Measurements from ENCODE around the gene MTMR12. TPM values are rescaled to one million over a fixed set of nuclear protein-coding genes. Genes with fewer than 3 reads are reported as not detected.

Gene MTMR12
- total and polyA plus RNA-seq, 2 of the 4 experiments (the other 2 are of a cell fraction): 11.1 to 21.3 TPM

DNA sequence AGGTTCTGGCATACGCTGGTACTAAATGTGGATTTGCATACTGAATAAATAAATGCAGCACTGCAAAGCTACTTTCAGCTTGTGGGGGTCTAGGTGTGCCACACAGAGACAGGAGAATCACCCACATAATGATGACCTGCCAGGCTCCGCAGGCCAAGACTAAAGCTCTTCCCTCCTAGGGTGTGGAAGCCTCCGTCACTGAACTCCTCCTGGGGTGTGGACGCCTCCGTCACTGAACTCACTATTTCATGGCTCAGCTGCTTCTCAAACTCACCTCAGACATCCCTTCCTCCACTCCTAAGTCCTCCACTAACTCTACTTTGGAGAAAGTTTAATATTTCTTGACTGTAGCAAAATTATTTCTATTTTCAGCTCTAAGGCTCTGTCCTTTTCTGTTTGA, 73.4 kb downstream of the MTMR12 start:
- ChIA-PET POLR2A (ENCODE audit: unreplicated experiment) (no interaction called here), CTCF (no interaction called here)
- Histone ChIP-seq H4K5ac (ENCODE audit: low read depth, low read length) (no peak overlapping the region), H3K9me3 (ENCODE audit: control insufficient read depth, insufficient read depth, low read length) (no peaks in the 10 kb centered on the region), H3K4me2 (ENCODE audit: low read depth, low read length) (no peak overlapping the region), H3K4me3 (ENCODE audit: insufficient read depth, low read depth, low read length) (no peak overlapping the region), H2BK20ac (ENCODE audit: low read depth, low read length) (no peak overlapping the region), H3K27me3 (ENCODE audit: control insufficient read depth, insufficient read depth, low read length) (no peaks in the 10 kb centered on the region), H3K36me3 (ENCODE audit: control insufficient read depth, insufficient read depth, low read length) (peaks cover 26% of the 10 kb centered on the region), H3K9ac (ENCODE audit: low read depth, low read length) (no peak overlapping the region), H3K56ac (ENCODE audit: extremely low read depth, insufficient read depth, low read length) (no peak overlapping the region), H2BK15ac (ENCODE audit: low read depth, low read length) (no peak overlapping the region), H4K20me1 (ENCODE audit: insufficient read depth, low read length) (no peaks in the 10 kb centered on the region), H3K23ac (ENCODE audit: low read depth, low read length) (no peak overlapping the region), H4K91ac (ENCODE audit: insufficient read depth, low read depth, low read length) (no peak overlapping the region), H3K18ac (ENCODE audit: low read depth, low read length) (no peak overlapping the region), H2AK5ac (ENCODE audit: low read depth, low read length) (no peak overlapping the region), H3K27ac (ENCODE audit: insufficient read depth, low read length) (no peak overlapping the region), H2BK5ac (ENCODE audit: low read depth, low read length, poor library complexity, severe bottlenecking) (no peak overlapping the region), H3K79me1 (ENCODE audit: low read depth in 1 of 2, low read length in 2 of 2) (no peaks in the 10 kb centered on the region), H2AFZ (replicated peaks; ENCODE audit: low read length, poor library complexity) (no peak overlapping the region), H4K8ac (ENCODE audit: low read depth in 2 of 2, low read length in 2 of 2) (no peak overlapping the region), H3K9me1 (ENCODE audit: insufficient read depth, low read length) (no peaks in the 10 kb centered on the region), H3K4ac (ENCODE audit: low read depth, low read length) (no peak overlapping the region), H2AK9ac (replicated peaks; ENCODE audit: low read depth, low read length, poor library complexity) (no peak overlapping the region), H3K4me1 (ENCODE audit: control insufficient read depth, insufficient read depth, low read length) (no peaks in the 10 kb centered on the region), H3K14ac (replicated peaks; ENCODE audit: low read depth, low read length) (no peak overlapping the region), H2BK120ac (ENCODE audit: low read depth, low read length) (no peak overlapping the region)
- WGBS, 2 experiments (ENCODE audit: extremely low coverage in 2 of 2, insufficient read length in 1 of 2): no CpG with 5 or more reads among the region's 5 CpGs
- no peak for DNase-seq
- ATAC-seq (ENCODE audit: low read depth): no peak
- BruUV-seq (replicated peaks): no TSS peak
- dilution Hi-C loops (cut with HindIII; ENCODE audit: low sequenced_read_pairs, unreplicated experiment): no loop called here
- TF ChIP-seq BHLHE40 (IDR thresholded peaks at IDR 0.05; ENCODE audit: low read depth, low read length): no peak
- no peak for TF ChIP-seq NFE2L2 (IDR thresholded peaks at IDR 0.05; ENCODE audit: low read depth, low read length)
- no peak for TF ChIP-seq RCOR1 (IDR thresholded peaks at IDR 0.05; ENCODE audit: insufficient replicate concordance, low read length)
- no peak for TF ChIP-seq MAZ (IDR thresholded peaks at IDR 0.05; ENCODE audit: borderline replicate concordance, low read depth, low read length)
- TF ChIP-seq POLR2A (IDR thresholded peaks at IDR 0.05; ENCODE audit: low read depth, low read length): no peak
- no peak for TF ChIP-seq RFX5 (IDR thresholded peaks at IDR 0.05; ENCODE audit: low read depth, low read length)
- no peak for TF ChIP-seq CEBPB (IDR thresholded peaks at IDR 0.05; ENCODE audit: low read depth, low read length)
- TF ChIP-seq FOS (IDR thresholded peaks at IDR 0.05; ENCODE audit: low read depth, low read length): no peak
- TF ChIP-seq CTCF (conservative IDR thresholded peaks at IDR 0.05; ENCODE audit: low read depth, low read length): no peak
- TF ChIP-seq RAD21 (IDR thresholded peaks at IDR 0.05; ENCODE audit: low read length): no peak
- no peak for TF ChIP-seq SMC3 (IDR thresholded peaks at IDR 0.05; ENCODE audit: low read depth, low read length)
- TF ChIP-seq, protein P1, sequence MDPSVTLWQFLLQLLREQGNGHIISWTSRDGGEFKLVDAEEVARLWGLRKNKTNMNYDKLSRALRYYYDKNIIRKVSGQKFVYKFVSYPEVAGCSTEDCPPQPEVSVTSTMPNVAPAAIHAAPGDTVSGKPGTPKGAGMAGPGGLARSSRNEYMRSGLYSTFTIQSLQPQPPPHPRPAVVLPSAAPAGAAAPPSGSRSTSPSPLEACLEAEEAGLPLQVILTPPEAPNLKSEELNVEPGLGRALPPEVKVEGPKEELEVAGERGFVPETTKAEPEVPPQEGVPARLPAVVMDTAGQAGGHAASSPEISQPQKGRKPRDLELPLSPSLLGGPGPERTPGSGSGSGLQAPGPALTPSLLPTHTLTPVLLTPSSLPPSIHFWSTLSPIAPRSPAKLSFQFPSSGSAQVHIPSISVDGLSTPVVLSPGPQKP (IDR thresholded peaks at IDR 0.05; ENCODE audit: borderline replicate concordance, low read depth, low read length): no peak
- no peak for TF ChIP-seq MXI1 (IDR thresholded peaks at IDR 0.05; ENCODE audit: borderline replicate concordance, low read depth, low read length)
- TF ChIP-seq, protein P2, sequence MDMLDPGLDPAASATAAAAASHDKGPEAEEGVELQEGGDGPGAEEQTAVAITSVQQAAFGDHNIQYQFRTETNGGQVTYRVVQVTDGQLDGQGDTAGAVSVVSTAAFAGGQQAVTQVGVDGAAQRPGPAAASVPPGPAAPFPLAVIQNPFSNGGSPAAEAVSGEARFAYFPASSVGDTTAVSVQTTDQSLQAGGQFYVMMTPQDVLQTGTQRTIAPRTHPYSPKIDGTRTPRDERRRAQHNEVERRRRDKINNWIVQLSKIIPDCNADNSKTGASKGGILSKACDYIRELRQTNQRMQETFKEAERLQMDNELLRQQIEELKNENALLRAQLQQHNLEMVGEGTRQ (IDR thresholded peaks at IDR 0.05; ENCODE audit: low read depth, low read length): no peak
- no peak for TF ChIP-seq CHD1 (IDR thresholded peaks at IDR 0.05; ENCODE audit: low read depth, low read length)
- in situ Hi-C loops (cut with MboI; ENCODE audit: low sequenced_read_pairs): no loop called here
- intact Hi-C loops (cut with micrococcal nuclease): no loop called here

Measured in IMR-90 (cell line).